ENCODE measurements around the gene RPS6KA3. TPM values are rescaled to one million over a fixed set of nuclear protein-coding genes. Genes with fewer than 3 reads are reported as not detected.

Gene RPS6KA3
- total and polyA plus RNA-seq, 9 of the 15 experiments (the other 6 are each of a cell fraction or from before 2014, with no cell fraction given): 10.9 to 61.9 (median 37.4) TPM

GRCh38 chrX:20128670-20129069 is 138.0 kb downstream of the RPS6KA3 start:
- WGBS (ENCODE audit: insufficient coverage, low coverage, missing lambda C conversion rate): 16% methylated on average over 4 of the region's 4 CpGs
- H3K9ac ChIP-seq (ENCODE audit: insufficient read depth in 1 of 2, low read depth in 2 of 2, low read length in 2 of 2): no peak overlapping the region
- in situ Hi-C loops (cut with MboI) (no loop called here), intact Hi-C loops (cut with micrococcal nuclease) (no loop called here)
- no peaks in the 10 kb centered on the region; the same call in 2 of the 3 replicates for H3K79me2 ChIP-seq (ENCODE audit: control insufficient read depth, insufficient read depth, low read length)
- H3K9me3 ChIP-seq (replicated peaks; ENCODE audit: control insufficient read depth, insufficient read depth, low read depth, low read length): no peaks in the 10 kb centered on the region
- H2AFZ ChIP-seq (ENCODE audit: low read depth, low read length): no peak overlapping the region
- no peaks in the 10 kb centered on the region for H3K27me3 ChIP-seq (ENCODE audit: control insufficient read depth in 2 of 2, insufficient read depth in 2 of 2, low read length in 2 of 2)
- DNase-seq (ENCODE audit: extremely low read depth in 1 of 4, low spot score in 3 of 4) (peak; percentile 11 to 79 (median 26)), ATAC-seq (peak; percentile 81), FAIRE-seq (no peak)
- H3K4me1 ChIP-seq (replicated peaks in 1 of 2; ENCODE audit: control insufficient read depth in 2 of 2, insufficient read depth in 2 of 2, low read length in 2 of 2): peaks cover 0 to 3% of the 10 kb centered on the region in 2 experiments; a peak in 2 of 5 replicates
- no peak overlapping the region for H3K27ac ChIP-seq (ENCODE audit: extremely low read depth, low read depth, low read length)
- H3K36me3 ChIP-seq (ENCODE audit: control insufficient read depth, insufficient read depth, low read length): peaks cover 64% of the 10 kb centered on the region
- no peaks in the 10 kb centered on the region for H3K9me1 ChIP-seq (ENCODE audit: control insufficient read depth, insufficient read depth, low read length)
- H4K20me1 ChIP-seq (replicated peaks; ENCODE audit: control insufficient read depth, insufficient read depth, low read length): no peaks in the 10 kb centered on the region
- H3K4me3 ChIP-seq: no peak overlapping the region
- POLR2A ChIA-PET: interaction anchor here (1.8 kb wide), 1 partner anchor 11 kb away, joined by 6 read pairs; no protein-coding TSS in a partner anchor
- BruUV-seq (replicated peaks): no TSS peak
- H3K4me2 ChIP-seq (ENCODE audit: insufficient read depth, low read length): no peak overlapping the region
- CTCF ChIA-PET (ENCODE audit: low intra/inter-chr PET ratio): interaction anchor here (0.7 kb wide), 1 partner anchor 43 kb away, joined by 6 read pairs; no protein-coding TSS in a partner anchor
- TF ChIP-seq REST (IDR thresholded peaks at IDR 0.05; ENCODE audit: borderline replicate concordance) (peak; percentile 91), REST (CRISPR knock-in tag; IDR thresholded peaks at IDR 0.05; ENCODE audit: low read depth) (no peak), NONO (IDR thresholded peaks at IDR 0.05; ENCODE audit: low read depth in 2 of 2, low read length in 1 of 2) (no peak), RCOR1 (IDR thresholded peaks at IDR 0.05; ENCODE audit: borderline replicate concordance in 1 of 2, low read depth in 2 of 2, low read length in 2 of 2) (peak in 1 of 2 experiments; percentile 43; a peak in 1 of 4 replicates), SUPT5H (IDR thresholded peaks at IDR 0.05) (no peak), MLLT1 (IDR thresholded peaks at IDR 0.05) (no peak), ZNF384 (IDR thresholded peaks at IDR 0.05; ENCODE audit: low read depth, low read length) (peak; percentile 84), ERF (CRISPR knock-in tag; IDR thresholded peaks at IDR 0.05) (no peak), NFIX (CRISPR knock-in tag; IDR thresholded peaks at IDR 0.05; ENCODE audit: low read depth) (no peak), MNT (conservative IDR thresholded peaks at IDR 0.05) (peak in 1 of 2 experiments; percentile 39; a peak in 1 of 4 replicates), ZNF444 (CRISPR knock-in tag; IDR thresholded peaks at IDR 0.05) (no peak), ZNF644 (tag; IDR thresholded peaks at IDR 0.05; ENCODE audit: low read depth) (no peak)
